Esophagus mucosa (tissue), 1 donor: ENCODE results near the gene TOX2. TPM values are rescaled to one million over a fixed set of nuclear protein-coding genes. Genes with fewer than 3 reads are reported as not detected.

Experiments used
- ATAC-seq: fragments of 200-7000 bp; cut with Tn5 transposase; one replicate; pipeline ENCODE4 v1.9.1; 2020
- total RNA-seq: library from RNA; stranded (reverse); gene quantifications from one replicate; pipeline ENCODE4 v1.2.4, GENCODE V29; 2023
- donor health status: DM: yes; HTN: yes; CAD: no.

Gene TOX2
- total RNA-seq, 1 donor from 2014 or later, result 1.2 TPM

DNA sequence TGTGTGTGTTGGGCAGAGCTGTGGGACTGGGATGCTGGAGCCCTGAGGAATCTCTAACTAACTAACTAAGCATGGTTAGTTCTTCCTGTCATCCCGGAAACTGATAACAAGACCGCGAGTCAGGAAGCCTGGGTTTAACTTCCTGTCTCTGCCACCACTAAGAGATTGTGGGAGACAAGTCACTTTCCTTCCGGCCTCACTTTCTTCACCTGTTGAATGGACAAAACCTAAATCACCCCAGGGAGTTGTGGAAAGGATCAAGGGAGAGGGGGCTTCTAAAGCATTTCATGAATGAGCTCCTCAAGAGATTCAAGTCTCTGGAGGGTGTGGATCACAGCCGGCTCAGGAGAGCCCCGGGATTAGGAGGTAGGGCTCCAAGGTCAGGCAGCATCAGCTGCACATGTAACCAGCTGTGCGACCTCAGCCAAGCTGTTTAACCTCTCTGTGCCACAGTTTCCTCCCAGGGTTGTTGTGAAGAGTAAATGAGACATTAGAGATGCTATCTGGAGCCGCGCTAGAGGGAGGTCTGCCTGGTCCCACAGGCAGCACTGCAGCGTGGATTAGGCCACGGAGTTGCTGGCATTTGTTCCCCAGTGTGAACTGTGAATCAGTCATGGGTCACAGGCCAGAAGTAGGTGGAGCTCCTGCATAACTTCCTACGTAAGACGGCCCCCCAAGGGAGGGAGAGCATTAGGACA is 105.1 kb downstream of the TOX2 start:
- no peak for ATAC-seq

DNA sequence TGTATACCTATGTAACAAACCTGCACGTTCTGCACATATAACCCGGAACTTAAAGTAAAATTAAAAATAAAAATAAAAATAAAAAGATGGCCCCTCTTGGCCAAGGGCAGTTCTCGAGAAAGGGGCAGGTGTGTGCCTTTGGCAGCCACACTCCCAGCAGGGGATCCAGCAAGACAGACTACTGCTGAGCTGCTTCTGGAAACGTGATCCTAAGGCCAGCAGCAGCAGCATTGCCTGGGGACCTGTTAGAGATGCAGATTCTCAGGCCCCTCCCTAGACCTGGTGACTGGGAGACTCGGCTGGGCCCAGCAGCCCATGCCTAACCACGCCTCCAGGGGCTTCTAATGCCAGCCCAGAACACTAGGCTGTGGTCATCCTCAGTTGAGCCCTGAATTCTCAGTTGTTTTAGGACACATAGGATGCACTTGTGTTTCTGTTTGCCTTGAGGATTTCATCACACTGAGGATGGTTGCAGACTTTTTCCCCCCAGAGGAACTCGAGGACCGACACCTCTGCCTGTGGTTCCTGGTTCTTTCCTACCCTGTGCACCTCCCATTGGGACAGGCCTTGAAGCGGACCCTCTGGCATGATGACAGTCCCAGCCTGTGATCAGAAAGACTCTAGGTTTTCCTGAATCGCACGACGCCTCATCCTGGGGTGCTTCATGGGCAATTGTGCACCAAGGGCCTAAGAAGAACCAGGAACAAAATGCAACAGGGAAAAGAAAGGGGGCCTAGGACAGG is 105.9 kb downstream of the TOX2 start:
- ATAC-seq, result no peak

DNA sequence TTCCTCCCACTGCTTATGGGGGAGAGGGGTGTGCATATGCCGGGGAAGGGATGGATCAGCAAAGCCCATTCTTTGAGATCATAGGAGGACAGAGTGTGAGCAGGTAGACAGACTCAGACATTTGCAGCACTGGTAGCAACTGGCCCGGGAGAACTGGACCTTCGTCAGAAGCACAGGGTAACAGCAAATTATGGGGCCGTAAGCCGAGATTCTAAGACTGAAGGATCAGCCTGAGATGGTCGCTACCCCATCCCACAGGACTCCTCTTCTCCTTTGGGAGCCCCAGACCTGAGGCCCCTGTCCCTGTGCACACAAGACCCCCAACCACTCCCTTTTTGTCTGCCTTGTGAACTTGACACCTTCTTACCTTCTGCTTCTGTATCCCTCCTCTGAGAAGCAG is 106.5 kb downstream of the TOX2 start:
- no peak for ATAC-seq

DNA sequence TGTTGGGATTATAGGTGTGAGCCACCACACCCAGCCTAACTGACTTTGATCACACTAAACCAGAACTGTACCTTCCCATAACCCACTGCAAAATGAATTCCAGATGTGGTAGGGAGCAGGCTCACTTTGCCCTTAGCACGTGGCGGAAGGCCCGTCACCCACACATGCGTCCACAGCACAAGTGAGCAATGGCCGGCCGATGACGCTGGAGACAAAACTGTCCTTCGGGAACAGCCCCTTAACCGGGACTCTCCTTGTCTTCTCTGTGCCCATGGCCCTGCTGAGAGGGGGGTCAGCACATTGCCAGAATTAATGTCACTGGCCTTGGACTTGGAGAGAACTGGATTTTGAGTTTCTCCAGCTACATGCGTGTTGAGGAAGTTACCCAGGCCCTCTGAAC is 107.2 kb downstream of the TOX2 start:
- no peak for ATAC-seq

DNA sequence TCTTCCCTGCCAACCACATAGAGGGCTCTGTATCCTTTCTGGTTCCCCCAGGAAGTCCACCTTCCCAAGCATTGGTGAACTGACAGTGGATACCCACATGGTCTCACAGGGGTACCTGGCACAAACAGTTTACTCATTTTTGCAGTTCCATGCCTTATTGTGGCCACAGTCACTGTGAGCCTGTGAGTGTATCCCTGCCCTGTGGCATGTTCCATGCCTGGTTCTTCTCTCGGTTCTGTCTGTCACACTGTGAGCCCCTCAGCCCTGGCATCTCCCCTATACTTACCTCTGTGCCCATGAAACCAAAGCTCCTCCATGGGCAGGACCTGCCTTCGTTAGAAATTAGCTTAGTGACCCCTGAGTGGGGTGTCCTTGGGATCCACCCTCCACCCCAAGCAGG is 107.8 kb downstream of the TOX2 start:
- ATAC-seq, result no peak

DNA sequence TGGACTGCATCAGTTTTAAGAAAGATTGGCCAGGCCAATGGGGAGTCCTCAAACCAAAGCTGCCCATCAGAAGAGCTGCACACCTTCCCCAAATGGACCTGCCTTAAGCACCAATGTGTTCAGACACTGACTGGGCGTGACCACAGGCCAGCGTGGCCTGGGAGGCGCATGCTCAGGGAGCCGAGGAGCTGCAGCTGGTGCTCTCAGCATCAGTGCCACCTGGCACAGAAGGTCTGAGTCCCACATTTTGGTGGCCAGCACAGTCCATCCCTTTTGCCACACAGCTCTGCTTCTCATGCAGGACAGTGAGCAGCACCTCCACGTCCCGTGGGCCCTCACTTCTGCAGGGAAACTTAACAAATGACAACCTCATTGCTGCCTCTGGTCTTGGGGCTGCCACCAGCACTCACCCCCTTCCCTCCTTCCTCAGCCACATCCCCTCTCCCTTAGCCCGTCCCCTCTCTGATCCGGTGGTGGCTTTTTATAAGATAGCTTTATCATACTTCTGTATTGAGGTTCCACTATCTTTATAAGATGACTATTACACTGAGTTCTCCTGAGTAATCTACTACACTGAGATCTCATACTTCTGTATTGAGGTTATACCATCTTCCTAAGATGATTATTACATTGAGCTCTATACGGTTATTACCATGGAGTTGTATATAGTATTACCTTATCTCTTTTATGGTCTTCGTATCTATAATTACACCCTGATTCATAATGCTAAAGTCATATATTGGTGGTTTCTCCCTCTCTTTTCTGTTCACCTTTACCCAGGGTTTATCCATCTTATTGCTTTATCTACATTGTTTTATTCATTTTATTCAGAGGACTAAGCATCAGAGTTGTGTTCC is 109.1 kb downstream of the TOX2 start:
- peak; percentile 22 for ATAC-seq

DNA sequence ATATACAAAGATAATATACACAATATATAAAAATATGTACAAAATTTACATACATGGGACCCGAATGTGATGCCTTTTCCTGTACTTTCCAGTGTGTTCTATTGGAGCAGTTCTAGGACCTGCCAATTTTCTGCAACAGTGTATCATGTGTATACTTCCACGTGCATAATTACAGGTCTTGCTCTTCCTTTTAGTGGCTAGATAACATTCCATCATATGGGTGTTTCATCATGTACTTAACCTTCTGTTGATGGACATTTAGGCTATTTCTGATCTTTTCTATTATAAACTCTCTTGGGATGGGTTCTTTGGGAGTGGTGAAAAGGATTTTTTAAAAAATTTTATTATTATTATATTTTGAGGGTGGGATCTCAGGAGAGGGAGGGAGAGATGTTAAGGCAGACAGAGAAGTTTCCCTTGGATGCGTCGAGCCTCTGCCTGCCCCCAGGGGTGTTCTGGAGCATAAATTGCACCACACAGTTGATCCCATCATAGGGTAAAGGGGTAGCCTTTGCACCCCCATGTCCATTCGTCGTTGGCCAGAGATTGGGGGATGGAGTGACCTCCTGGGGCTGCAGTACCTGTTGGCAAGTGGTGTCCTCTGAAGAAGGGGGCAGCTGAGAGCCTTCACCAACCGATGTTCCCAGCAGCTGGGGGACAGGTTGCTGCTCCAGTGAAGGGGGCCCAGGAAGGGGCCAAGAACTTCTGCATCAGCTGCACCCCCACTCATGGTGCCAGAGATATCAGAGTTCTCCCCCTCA is 110.3 kb downstream of the TOX2 start:
- ATAC-seq, result no peak

DNA sequence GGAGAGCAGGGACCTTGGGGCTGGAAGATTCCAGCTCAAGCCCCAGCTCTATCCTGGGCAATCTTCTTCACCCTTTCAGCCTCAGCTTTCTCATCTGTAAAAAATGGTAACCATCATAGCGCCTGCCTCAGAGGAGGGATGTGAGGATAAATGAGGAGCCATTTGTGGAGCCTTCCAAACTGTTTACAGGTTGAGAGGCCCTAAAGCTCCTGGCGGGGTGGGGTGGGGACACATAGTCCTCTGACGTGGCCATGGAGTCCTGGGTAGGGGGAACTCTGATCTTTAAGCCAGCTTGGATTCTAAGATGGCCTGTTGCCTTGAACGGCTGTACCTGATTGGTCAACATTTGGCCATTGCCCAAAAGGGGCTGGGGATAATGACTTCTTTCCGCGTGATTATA is 111.1 kb downstream of the TOX2 start:
- ATAC-seq, result no peak

DNA sequence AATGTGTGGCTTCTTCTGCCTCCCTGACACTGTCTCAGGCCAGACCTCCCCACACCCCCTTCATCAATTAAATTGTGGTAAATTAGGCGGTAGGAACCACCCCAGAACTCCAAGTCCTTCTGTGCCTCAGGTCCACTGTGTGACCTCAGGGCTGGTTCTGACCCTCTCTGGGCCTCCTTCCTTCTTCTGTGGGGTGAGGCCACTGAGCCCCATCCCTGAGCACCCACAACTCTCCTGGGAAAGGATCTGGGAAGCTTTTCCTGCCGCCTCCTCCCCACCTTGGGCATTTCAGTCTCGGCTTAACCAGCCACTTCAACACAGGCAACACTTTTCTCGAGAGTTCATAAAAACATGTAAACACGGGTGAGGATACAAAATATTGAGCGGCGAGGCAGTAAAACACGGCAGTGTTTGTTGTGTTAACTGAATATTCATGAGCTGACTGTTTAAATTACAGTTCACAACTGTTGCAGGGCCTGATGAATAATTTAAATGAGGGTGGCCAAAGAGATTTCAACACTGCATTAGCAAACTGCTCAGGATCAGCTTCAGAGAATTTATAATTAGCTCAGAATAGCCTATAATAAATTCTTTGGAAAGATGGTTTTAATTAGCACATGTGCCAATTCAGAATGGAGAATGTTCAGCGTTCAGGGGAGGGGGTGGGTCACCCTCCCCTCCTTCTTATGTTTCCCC is 112.1 kb downstream of the TOX2 start:
- ATAC-seq, result no peak

DNA sequence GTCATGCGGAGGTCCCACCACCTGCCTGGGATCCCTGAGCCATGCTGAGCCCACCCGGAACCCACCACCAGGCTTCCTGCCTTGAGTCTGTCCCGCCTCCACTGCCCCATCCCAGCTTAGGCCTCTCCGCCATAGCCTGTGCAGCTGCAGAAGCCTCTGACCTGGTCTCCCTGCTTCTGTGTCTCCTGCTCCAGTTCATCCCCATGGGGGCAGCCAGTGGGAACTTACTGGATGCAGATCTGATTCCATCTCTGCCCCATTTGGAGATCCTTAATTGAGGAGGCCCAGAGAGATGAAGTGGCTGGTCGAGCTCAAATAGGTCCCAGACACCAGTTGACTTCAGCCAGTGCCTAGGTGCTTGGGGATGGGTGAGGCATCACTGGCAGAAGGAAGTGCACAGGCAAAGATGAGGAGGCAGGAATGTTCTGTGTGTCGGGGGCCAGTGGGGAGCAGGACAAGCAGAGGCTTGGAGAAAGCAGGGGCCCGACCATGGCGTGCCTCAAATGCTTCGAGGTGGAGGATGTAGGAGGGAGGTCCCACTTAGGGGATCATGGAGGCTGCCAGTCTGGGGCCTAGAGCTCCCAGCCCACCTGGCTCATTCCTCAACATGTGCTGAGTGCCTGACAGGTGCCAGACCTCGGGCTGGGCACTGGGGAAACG is 112.8 kb downstream of the TOX2 start:
- ATAC-seq, result no peak

DNA sequence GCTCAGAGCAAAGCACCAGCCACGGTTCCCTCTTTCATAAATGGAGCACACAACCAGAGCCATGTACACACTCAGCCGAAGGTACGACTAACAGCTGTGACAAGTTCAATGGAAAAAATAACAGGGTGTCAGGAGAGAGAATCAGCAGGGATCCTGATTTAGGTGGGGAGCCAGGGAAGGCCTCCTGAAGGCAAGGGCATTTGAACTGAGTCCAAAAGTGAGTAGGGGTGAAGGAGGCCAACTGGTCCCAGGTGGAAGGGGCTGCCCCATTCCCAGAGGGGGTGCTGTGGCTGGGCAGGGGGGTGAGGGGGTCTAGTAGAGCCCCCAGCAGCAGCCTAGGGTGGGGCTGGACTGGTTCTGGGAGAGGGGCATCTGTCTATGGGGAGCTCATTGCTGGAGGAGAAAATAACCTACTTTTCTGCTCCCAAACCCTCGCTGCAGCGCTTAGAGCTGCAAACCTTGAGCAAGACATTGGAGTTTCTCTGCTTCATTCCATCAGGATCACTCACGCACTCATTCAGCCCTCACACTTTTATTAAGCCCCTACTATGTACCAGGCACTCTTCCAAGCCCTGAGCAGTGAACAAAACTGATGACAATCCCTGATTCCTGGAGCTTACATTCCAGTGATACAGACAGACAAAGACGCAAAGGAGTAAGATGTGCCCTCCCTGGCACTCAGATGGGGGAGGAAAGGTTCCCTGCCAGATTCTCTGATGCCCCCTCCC is 113.5 kb downstream of the TOX2 start:
- no peak for ATAC-seq

DNA sequence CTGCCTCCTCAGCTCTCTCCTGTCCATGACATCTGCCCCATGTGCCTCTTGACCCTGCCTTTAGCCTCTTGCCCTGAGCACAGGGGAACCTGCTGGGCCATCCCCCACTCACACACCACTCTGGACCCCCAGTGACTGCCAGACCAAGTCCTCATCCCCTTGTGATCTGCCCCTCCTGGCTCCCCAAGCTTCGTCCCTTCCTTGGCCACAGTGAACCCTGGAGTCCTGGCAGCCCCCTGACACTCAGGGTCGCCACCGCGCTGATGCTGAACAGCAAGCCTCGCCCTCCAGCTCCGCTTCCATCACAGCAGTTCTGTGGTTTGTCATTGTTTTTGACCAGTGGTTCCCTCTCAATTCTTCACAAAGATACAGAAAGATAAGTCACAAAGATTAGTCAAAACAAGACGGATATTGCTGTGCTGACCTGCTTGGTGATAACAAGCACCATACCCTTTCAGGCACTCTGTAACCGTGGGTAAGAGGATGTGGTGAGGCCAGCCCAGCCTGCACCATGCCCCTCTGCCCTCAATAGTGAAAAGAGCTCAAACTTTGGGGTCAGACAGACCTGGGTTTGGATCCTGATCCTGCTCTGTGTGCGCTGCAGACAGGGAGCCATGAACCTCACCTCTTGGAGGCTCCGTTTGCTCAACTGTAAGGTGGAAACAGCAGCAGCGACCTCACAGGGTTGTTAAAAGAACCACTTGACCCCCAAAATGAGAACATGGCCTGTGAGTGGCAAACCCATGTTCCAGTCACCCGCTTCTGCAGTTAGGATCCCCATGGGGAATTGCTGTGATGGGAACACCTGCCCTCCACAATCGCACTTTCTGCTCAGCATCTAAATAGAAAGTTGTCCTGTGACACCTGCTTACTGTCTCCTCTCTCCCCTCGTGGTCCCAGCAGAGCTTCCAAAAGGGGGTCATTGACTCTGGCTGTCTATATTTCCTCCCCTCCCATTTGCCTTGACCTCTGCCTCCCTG is 114.5 kb downstream of the TOX2 start:
- ATAC-seq, result peak; percentile 29

DNA sequence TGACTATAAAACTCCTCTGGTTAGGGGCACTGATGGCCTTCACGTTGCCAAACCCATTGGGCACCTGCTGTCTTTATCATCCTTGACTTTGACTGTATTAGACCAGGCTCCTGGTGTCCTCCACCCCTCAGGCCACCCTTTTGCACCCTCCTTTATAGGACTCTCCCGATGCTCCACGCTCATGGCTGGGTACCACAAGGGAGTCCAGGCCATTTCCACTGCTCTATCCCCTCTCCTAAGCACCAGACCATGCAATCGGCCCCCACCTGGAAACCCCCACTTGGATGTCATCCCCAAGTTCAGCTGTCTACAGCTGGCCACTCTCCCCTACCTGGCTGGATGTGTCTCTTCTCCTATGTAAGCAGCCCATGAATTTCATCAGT is 115.2 kb downstream of the TOX2 start:
- ATAC-seq, result no peak

DNA sequence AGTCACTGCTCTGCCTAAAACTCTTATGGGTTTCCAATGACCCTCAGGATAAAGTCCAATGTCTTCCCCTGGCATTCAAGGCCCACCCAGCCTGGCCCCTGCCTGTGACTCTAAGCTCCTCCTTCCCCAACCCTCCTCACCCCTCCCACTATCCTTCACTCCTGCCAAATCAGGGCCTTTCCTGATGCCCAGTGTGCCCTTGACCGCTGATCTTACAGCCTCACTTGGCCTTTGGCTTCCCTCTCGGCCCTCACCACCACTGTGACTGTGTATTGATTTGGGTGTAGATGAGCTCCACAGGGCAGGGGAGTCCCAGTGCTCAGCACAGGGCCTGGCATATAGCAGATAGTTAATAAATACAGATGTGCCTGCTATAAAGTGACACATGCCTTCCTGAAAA is 115.7 kb downstream of the TOX2 start:
- ATAC-seq, result no peak

DNA sequence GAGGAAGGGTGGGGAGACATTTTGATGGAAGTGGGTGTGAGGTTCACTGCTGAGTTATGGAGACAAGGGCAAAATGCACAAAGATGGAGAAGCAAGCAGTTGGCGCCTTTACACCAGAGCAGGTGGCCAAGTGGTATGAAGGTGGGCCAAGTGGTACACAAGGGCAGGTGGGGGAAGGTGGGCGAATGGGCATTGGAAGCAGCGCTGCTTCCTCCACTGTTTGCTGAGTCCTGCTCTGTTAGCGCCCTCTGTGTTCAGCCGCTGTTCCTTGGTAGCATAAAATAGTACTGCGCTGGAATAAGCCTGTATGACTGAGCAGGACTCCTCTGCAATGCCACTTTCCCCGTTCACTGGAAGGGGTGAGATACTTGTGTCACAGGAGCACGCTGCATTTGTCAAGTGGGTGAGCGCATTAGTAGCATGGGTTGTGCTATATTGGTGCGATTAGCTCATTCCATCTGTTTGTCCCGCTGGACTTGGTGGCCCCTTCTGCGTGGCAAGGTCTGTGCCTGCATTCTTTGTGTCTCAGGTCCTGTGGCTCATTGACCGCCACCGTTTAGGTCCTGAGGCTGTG is 116.4 kb downstream of the TOX2 start:
- ATAC-seq, result no peak

DNA sequence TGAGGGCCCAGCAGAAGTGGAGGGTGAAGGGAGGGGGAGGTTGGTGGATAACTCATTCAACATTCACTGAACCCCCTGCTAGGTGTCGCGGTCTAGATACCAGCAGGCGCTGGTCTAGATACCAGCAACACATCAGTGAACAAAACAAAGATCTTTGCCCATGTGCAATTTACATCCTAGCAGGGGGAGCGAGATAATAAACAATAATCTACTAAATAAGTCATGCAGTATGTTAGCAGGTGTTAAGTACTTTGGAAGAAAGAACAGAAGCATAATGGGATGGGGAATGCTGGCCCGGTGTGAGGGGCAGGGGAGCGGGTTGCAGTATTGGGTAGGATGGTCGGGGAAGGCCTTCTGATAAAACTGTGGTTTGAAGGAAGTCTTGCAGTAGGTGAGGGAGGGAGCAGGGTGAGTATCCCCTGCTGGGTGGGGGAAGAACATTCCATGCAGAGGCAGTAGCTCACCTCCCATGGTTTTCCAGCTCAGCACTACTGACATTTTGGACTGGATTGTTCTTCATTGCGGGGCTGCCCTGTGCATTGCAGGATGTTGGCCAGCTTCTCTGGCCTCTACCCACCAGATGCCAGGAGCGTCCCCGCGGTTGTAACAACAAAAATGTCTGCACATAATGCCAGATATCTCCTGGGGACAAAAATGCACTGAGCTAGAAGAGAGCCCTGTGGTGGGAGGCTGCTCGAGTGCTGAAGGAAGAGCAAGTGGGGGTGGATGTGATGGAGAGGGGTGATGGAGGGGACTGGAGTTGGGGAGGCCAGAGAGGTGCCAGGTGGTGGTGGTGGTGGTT is 117.3 kb downstream of the TOX2 start:
- no peak for ATAC-seq

DNA sequence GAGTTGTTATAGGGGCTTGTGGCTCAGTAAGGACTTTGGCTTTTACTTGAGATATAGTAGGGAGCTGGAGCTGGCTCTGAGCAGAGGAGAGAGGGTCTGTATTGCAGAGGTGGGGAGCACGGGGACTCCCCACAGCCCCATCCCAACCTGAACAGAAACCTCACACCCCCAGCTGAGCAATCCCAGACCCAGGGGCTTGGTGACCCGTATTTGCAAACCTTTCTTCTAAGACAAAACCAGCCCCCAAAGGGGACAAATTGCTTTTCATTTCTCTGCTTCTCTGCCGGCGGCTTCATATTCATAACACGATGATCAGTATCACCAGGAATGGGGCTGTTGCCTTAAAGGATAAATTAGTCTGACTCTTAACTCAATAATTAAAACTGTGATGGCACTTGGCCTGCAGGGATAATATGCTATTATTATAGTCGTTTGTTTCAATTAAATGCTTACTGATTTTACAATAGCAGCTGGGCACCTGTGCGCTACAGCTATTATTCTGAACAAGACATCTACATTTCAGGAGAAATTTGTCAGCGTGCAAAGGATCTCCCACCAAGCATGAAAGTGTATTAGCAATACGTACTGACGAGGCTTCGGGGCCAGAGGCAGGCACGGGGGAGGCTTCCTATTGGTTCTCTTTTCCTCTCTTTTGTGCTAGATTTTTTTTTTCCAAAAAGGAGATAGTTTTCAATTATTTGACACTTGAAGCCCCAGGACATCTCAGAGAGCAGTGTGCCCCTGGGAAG is 118.1 kb downstream of the TOX2 start:
- no peak for ATAC-seq

DNA sequence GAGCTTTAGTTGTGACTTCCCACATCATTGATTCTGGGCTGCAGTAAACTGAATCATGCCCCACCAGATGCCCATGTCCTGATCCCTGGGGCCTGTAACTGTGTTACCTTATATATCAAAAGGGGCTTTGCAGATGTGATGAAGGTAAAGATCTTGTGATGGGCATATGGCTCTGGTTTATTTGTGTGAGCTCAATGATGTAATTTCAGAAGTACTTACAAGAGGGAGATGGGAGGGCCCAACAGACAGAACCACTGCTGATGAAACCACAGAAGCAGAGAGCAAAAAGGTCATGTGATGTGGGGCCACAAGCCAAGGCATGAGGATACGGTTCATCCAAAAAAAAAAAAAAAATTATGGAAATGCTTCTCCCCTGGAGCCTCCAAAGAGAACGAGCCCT is 118.7 kb downstream of the TOX2 start:
- ATAC-seq, result no peak
